GM18873 (cell line): ENCODE results near the gene OTUD5.
"Not testable (repeated sequence)": the region's sequence is repeated elsewhere in the genome, so short reads cannot be mapped to it uniquely, and the experiment has no call there.

Experiments used
- ATAC-seq: cut with Tn5 transposase; IDR thresholded peaks from one replicate; pipeline ENCODE4 v1.9.1; 2021; ENCODE audit warnings: mild to moderate bottlenecking, moderate library complexity, moderate number of reproducible peaks; ENCODE audit not compliant: unreplicated experiment, low FRiP score

Gene OTUD5

GRCh38 chrX:48957477-48957826 lies at the start of gene OTUD5:
OTUD5 (minus strand) TSS chrX:48957607; CDS start chrX:48957570, 37 bp downstream.
- ATAC-seq, result peak; percentile 4

GRCh38 chrX:49003696-49004095 lies 46.3 kb upstream of the OTUD5 start:
- no peak for ATAC-seq

- ATAC-seq, result peak; percentile 61
These were observed 44.9 kb upstream of the OTUD5 start, which contains the start of gene GRIPAP1 for GRCh38 chrX:49002091-49002935. GRIPAP1 (minus strand) TSS chrX:49002264; CDS start chrX:49002229, 35 bp downstream.

DNA sequence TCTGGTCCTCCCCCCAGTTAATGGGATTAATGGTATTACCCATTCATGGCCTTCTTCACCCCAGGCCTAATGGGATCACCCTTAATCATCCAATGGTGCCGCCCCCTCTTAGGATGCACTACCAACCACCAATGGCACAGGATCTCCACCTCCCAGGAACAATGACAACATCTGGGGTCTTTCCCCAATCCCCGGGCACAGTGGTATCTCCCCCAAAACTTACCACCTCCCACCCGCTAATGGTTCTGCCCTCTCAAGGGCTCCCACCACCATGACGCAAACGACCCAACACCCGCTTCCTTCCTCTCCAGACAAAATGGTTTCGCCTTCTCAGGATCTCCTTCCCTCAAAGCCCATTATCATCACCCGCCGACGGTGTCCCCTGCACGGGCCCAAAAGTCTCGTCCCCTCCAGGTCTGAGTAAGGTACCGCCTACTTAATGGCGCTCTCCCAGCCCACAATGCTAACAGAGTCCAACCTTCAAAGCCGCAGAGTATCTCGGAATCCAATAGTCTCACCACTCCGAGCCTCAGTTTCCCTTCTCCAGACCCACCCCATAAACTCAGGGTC lies 44.2 kb upstream of the OTUD5 start:
- ATAC-seq, result peak; percentile 14

DNA sequence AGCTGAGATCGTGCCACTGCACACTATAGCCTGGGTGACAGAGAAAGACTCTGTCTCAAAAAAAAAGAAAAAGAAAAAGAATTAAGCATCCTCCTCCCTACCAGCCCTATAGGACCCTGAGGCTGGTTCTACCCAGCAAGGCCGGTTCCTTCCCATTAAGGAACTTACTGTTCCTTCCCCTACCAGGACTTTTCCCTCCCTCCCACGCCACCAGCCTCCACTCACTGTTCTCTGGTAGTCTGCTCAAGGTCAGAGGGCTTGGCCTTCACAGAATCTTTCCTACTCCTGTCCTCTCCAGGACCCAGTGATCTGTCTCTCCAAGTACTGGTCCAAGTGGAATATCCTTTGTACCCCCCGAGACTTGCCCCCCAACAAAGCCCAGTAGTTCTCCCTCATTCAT lies 43.2 kb upstream of the OTUD5 start:
- no peak for ATAC-seq

GRCh38 chrX:48999030-48999429 lies 41.6 kb upstream of the OTUD5 start:
- ATAC-seq, result no peak

- no peak for ATAC-seq
These were observed 41.0 kb upstream of the OTUD5 start for GRCh38 chrX:48998391-48998790.

- no peak for ATAC-seq
These were observed 40.5 kb upstream of the OTUD5 start for GRCh38 chrX:48997865-48998264.

- ATAC-seq, result no peak
These were observed 40.0 kb upstream of the OTUD5 start for GRCh38 chrX:48997455-48997854.

GRCh38 chrX:48996969-48997368 lies 39.6 kb upstream of the OTUD5 start:
- no peak for ATAC-seq

DNA sequence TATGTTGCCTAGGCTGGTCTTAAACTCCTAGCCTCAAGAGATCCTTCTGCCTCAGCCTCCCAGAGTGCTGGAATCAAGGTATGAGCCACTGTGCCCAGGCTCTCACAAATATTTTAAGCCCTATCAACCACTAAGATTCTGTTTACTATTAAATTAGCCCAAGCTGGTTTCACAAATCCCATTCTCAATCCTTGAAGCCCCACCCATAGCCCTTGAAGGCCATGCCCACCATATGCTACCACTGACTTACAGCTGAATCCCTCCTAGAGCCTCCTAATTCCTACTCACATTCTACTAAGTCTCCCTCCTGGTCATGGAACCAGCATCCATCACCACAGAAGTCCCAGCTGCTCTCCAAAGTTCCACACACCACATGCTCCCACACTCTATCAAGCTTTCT lies 34.9 kb upstream of the OTUD5 start:
- ATAC-seq, result no peak

GRCh38 chrX:48989483-48989882 lies 32.1 kb upstream of the OTUD5 start:
- no peak for ATAC-seq

GRCh38 chrX:48983896-48984295 lies 26.5 kb upstream of the OTUD5 start:
- ATAC-seq, result no peak

GRCh38 chrX:48983081-48983480 lies 25.7 kb upstream of the OTUD5 start:
- ATAC-seq, result no peak

GRCh38 chrX:48981178-48981577 lies 23.8 kb upstream of the OTUD5 start:
- ATAC-seq, result no peak

GRCh38 chrX:48980341-48980740 lies 22.9 kb upstream of the OTUD5 start:
- not testable (repeated sequence) for ATAC-seq

GRCh38 chrX:48978226-48978625 lies 20.8 kb upstream of the OTUD5 start:
- no peak for ATAC-seq

DNA sequence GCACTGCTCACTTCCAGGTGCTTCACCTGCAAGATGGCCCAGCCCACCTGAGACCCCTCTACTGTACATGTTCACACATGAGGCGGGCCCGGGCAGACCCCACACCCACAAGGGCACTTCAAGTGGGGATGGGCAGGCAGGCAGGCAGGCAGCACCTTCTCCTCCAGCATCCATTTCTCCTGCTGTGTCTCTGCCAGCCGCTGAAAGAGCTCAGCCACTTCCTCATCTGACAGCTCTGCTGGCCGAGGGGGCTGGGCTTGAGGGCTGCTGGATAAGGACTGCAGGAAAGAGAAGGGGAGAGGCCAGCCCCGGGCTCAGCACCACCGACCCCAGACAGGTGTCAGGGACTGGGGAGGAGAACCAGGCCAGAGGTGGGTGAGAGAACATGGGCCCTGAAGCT lies 18.7 kb upstream of the OTUD5 start:
- no peak for ATAC-seq

- no peak for ATAC-seq
These were observed 18.1 kb upstream of the OTUD5 start for GRCh38 chrX:48975541-48975940.

GRCh38 chrX:48975041-48975440 lies 17.6 kb upstream of the OTUD5 start:
- no peak for ATAC-seq

- ATAC-seq, result no peak
These were observed 17.2 kb upstream of the OTUD5 start for GRCh38 chrX:48974574-48974973.

DNA sequence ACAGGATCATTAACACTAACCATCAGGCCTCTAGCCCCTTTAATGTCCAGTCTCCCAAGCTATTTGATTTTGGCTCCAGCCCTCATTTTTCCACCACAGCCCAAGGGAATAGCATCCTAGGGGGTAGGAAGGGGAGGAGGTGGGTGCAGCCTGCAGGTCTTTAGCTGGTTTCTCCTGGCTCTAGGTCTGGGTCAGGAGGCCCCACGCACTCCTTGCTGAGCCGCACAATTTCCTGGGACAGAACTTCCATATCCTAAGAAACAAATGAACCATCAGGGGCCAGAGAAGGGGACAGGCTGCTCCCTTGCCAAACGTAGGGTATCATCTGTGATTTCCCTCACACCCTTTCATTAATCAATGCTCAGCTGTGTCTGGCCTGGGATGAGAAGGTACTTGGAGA lies 16.6 kb upstream of the OTUD5 start:
- no peak for ATAC-seq
